Left colon (tissue), 2 donors: ENCODE measurements around the gene MRPL12. TPM values are rescaled to one million over a fixed set of nuclear protein-coding genes. Genes with fewer than 3 reads are reported as not detected.
"Not testable (repeated sequence)": the region's sequence is repeated elsewhere in the genome, so short reads cannot be mapped to it uniquely, and the experiment has no call there.

ENCODE experiments used
- ATAC-seq: fragments of 200-7000 bp; cut with Tn5 transposase; one replicate; pipeline ENCODE4 v1.9.1; 2020; ENCODE audit warnings: mild to moderate bottlenecking, moderate library complexity
- DNase-seq, 2 donors: peaks; one replicate each; pipeline ENCODE4 v3.0.0-alpha.2; 2020
- intact Hi-C, 2 donors: fragments of 100-400 bp; cut with DNase I in 1 of 2; cut with micrococcal nuclease in 1 of 2; formaldehyde crosslinking; loops; one replicate each; pipeline versions ENCODE4 v1.11.2 to v1.14.0; 2022; cut with DNase I, micrococcal nuclease
- microRNA-seq, 2 donors: library from miRNA; unstranded; fragments of <30 nt; microRNA quantifications; one replicate each; pipeline versions ENCODE4 v1.1.0 to v1.2.0, GENCODE V29; 2020
- total RNA-seq, 2 donors: library from RNA; stranded (reverse); fragmentation: NEBNext Ultra II Directional; extraction: Animal tissue kit (Norgen Biotek cat#: 25700); gene quantifications; one replicate each; pipeline ENCODE4 v1.2.1, GENCODE V29; 2021
- donor health status: DM: no; HTN: no; CAD: no.
- donor health status: DM: yes; HTN: yes; CAD: no.

MRPL12 gene
- total RNA-seq, 2 donors from 2014 or later: 88.2 to 146 TPM

GRCh38 chr17:81727324-81728031, 24.3 kb downstream of the MRPL12 start:
- peak; percentile 71 to 87 for DNase-seq

GRCh38 chr17:81733507-81734404, 30.6 kb downstream of the MRPL12 start:
- DNase-seq (peak; percentile 79 to 86), ATAC-seq (peak; percentile 81)
- intact Hi-C loops: no loop called here

More at GRCh38 chr17:81727324-81728031, 24.3 kb downstream of the MRPL12 start:
- intact Hi-C loops: no loop called here
- peak; percentile 74 for ATAC-seq

DNA sequence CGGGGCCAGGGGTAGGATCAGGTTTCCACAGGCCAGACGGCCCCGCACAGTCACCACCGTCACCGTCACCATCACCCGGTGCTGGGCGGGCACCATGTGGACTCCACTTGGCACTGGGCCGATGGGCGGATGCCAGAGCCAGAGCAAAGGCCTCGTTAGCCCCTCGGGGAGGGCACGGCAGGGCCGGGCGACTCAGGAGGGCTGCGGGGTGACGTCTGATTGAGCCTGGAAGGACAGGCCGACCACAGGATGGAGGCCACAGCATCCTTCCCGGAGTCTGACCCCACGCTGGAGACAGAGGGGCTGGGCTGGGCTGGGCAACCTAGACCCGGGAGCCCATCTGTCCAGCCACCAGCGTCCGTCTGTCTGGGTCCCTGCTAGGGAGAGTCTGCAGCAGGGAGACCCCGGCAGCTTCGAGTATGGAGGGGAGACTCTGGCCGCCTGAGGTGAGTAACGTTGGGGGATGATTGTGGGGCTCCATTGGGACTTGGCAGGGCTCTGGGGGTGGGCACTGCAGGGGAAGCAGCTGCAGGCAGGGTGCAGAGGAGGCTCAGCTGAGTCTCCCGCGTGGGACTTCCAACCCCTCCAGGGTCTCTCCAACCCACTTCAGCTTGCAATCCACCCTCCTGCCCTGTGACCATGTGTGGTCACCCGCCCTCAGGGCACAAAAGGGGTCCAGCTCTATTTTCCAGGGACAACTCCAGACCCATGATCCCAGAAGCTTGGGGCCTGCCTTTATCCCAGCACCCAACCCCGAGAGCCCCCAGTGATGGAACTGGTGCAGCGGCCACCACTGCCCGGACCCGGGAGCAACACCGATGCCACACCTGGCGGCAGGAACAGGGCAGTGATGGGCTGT, 31.5 kb downstream of the MRPL12 start:
- peak; percentile 77 for ATAC-seq
- peak; percentile 90 to 92 for DNase-seq
- intact Hi-C loops: no loop called here

GRCh38 chr17:81735264-81736102, 32.3 kb downstream of the MRPL12 start:
- intact Hi-C loops: no loop called here
- peak; percentile 64 to 74 for DNase-seq
- peak; percentile 52 for ATAC-seq

DNA sequence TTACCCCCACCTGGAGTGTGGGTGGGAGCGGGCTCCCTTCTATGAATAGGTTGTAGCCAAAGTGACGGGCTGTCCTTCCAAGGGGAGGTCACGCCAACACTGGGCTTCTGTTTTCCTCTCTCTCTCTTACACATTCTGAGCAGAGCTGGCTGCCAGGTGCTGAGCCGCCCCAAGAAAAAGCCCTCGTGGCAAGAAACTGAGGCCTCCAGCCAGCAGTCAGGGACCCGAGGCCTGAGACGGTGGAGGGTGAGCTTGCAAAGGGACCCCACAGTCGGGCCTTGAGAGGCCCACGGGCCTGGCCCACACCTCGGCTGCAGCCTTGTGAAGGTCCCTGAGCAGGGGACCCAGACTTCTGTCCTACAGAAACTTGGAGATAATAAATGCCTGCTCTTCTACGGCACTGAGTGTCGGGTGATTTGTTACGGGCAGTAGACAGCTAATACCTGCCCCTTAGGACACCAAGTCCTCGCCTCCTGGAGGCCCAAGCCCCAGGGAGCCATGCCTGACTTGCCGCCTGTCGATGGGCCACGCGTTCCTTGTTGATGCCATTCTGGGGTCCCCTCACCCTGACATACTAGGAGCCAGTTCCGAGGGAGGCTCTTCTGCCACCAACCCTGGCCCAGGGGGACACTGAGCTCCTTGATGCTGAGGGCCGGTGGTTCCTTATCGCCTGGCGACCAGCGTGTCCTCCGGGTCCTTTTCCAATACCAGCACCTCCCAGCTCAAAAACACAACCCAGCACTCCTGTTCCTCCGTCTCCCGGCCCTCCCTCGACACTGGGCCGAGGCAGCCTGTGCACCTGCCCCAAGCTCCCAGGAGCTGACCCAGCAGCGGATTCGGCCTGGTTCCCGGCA, 35.0 kb downstream of the MRPL12 start:
- intact Hi-C loops: no loop called here
- DNase-seq (no peak), ATAC-seq (no peak)

DNA sequence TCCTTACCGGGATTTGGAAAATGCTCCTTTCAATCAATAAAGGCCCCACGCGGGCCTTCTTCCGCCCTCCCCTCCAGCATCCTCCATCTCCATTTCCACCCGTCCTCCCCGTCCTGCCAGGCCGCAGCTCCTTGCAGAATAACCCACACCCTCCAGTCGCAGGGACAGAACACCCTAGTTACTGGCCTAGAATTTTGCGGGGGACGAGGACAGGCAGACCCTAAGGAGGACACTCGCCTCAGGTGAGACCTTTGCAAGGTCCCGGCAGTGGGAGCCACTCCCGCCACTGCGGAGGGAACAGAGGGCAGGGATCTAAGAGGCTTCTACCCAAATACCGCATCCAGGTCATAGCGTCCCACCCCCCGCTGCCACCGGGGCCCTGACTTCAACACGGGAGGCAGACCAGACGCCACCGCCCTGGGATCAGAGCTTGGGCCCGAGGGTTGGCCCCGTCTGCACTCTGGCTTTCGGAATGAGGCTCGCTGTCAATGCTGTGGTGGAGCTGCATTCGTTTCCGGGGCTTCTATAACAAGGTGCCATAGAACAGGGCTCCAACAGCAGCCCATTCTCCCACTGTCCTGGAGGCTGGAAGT, 35.7 kb downstream of the MRPL12 start:
- DNase-seq (no peak), ATAC-seq (no peak)
- intact Hi-C loops: no loop called here

DNA sequence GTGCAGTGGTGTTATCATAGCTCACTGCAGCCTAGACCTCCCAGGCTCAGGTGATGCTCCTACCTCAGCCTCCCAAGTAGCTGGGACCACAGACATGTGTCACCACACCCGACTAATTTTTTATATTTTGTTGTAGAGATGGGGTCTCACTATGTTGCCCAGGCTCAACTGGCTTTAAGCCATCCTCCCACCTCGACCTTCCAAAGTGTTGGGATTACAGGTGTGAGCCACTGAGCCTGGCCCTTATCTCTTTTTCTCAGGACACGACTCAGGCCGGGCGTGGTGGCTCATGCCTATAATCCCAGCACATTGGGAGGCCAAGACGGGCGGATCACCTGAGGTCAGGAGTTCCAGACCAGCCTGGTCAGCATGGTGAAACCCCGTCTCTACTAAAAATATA, 36.4 kb downstream of the MRPL12 start:
- DNase-seq, intact Hi-C loops, ATAC-seq: not testable (repeated sequence)

DNA sequence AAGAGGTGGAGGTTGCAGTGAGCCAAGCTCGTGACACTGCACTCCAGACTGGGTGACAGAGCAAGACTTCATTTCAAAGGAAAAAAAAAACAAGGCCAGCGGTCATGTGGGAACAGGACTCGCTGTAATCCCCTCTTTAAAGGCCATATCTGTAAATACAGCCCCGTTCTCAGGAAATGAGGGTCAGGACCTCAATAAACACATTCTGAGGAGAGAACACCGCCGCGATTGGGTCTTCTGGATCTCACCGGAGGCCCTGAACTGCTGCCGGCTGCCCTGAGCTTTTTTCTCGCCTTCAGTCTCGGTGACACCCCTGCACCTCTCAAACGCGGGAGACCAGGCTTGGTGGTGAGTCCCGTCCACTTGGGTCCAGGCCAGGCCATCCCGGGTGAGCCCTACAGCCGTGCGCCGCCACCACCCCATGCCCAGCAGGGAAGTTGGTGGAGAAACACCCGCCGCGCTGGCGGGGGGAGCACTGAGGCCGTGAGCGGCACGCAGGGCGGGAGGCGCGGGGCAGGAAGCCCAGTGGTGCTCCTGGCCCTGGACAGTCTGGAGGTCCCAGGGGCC, 37.3 kb downstream of the MRPL12 start:
- ATAC-seq (no peak), DNase-seq (no peak)
- intact Hi-C loops: no loop called here

DNA sequence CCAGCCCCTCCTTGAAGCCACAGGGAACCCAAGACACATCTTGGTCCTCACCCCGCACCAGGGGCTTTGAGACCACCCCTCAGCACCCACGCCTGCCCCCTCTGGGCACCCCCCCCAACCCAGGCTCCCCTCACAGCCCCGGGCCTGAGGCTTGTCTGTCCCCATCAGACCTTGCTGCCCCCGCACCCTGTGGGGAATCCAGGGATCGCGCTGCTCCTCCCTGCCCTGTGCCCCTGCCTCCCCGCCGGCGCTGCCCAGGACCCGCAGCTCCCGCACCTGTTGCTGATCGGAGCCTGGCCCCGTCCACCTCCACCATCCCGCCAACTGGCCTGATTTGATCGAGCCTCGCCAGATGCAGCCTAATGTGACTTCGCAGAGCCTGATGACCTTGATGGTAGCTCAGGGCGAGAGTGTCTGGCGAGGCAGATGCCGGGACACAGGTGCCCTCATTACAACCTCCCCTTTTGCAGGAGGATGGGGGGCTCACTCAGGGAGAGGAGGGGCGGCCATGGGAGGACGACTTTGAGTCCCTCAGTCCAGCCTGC, 38.0 kb downstream of the MRPL12 start:
- no peak for DNase-seq
- peak; percentile 37 for ATAC-seq
- intact Hi-C loops: no loop called here

GRCh38 chr17:81741594-81742452, 38.7 kb downstream of the MRPL12 start:
- DNase-seq (no peak), ATAC-seq (peak; percentile 32)
- intact Hi-C loops: no loop called here

Small RNA genes lying within 50 kb of the gene (microRNA-seq; reads per million reads assigned to microRNA genes)
- 0.53 to 1.4 reads per million in 2 donors for gene MIR6786

Other genes starting within 250 kb of the MRPL12 start
- gene ACTG1, start 190.6 kb upstream of the MRPL12 start, total RNA-seq: 1,000 to 10,000 TPM; 3,767 to 4,413 TPM
- 1 to 10 TPM; 2.3 to 4.9 TPM for gene FSCN2, start 175.0 kb upstream of the MRPL12 start, total RNA-seq
- gene FAAP100, start 151.0 kb upstream of the MRPL12 start, total RNA-seq: 10 to 100 TPM; 25.4 to 28.8 TPM
- 10 to 100 TPM; 86.2 to 88.4 TPM for gene NPLOC4, start 66.3 kb upstream of the MRPL12 start, total RNA-seq
- gene TSPAN10, start 66.2 kb upstream of the MRPL12 start, total RNA-seq: under 1 TPM; 0.18 to 0.22 TPM
- under 1 TPM in 1 of 2 donors, not detected in 1; 0.34 TPM for gene PDE6G, start 46.8 kb upstream of the MRPL12 start, total RNA-seq
- gene OXLD1, start 36.8 kb upstream of the MRPL12 start, total RNA-seq: 10 to 100 TPM; 24.6 to 36.6 TPM
- gene CCDC137, start 36.6 kb upstream of the MRPL12 start, total RNA-seq: 10 to 100 TPM; 14.0 to 19.4 TPM
- 10 to 100 TPM; 14.3 to 30.5 TPM for gene ARL16, start 19.6 kb upstream of the MRPL12 start, total RNA-seq
- 100 to 1,000 TPM in 1 of 2 donors, 10 to 100 TPM in 1; 98.5 to 105 TPM for gene HGS, start 19.4 kb upstream of the MRPL12 start, total RNA-seq
- gene SLC25A10, start 8.9 kb downstream of the MRPL12 start, total RNA-seq: 10 to 100 TPM; 52.5 to 76.2 TPM
- gene GCGR, start 100.8 kb downstream of the MRPL12 start, total RNA-seq: under 1 TPM; 0.14 to 0.67 TPM
- 10 to 100 TPM; 16.4 to 30.4 TPM for gene MCRIP1, start 129.9 kb downstream of the MRPL12 start, total RNA-seq
- gene PPP1R27, start 131.7 kb downstream of the MRPL12 start, total RNA-seq: not detected
- 100 to 1,000 TPM; 560 to 669 TPM for gene P4HB, start 157.2 kb downstream of the MRPL12 start, total RNA-seq
- gene ARHGDIA, start 168.0 kb downstream of the MRPL12 start, total RNA-seq: 100 to 1,000 TPM; 447 to 500 TPM
- 10 to 100 TPM; 43.9 to 69.8 TPM for gene ALYREF, start 188.2 kb downstream of the MRPL12 start, total RNA-seq
- gene ANAPC11, start 188.4 kb downstream of the MRPL12 start, total RNA-seq: 10 to 100 TPM; 83.6 to 88.6 TPM
- gene NPB, start 198.9 kb downstream of the MRPL12 start, total RNA-seq: under 1 TPM in 1 of 2 donors, not detected in 1; 0.11 TPM
- gene PCYT2, start 208.0 kb downstream of the MRPL12 start, total RNA-seq: 10 to 100 TPM; 49.9 to 68.9 TPM
- gene SIRT7, start 214.8 kb downstream of the MRPL12 start, total RNA-seq: 10 to 100 TPM; 63.2 to 67.5 TPM
- gene MAFG, start 224.4 kb downstream of the MRPL12 start, total RNA-seq: 10 to 100 TPM; 17.8 to 19.7 TPM
- gene PYCR1, start 233.9 kb downstream of the MRPL12 start, total RNA-seq: 10 to 100 TPM; 40.2 to 55.6 TPM
- under 1 TPM in 1 of 2 donors, not detected in 1; 0.17 TPM for gene MYADML2, start 243.9 kb downstream of the MRPL12 start, total RNA-seq